K562 (cell line): Measurements from ENCODE around the gene NUDT5. TPM values are rescaled to one million over a fixed set of nuclear protein-coding genes. Genes with fewer than 3 reads are reported as not detected.
A peak's percentile ranks its signal among the peaks of the same experiment; 100 is the strongest.

Experiments
- CREM ChIP-seq: IDR thresholded peaks from 2 replicates; pipeline ENCODE4 v1.6.1; 2014; ENCODE audit warnings: antibody characterized with exemption, low read depth
- KAT7 ChIP-seq: sonication (generic); formaldehyde crosslinking; IDR thresholded peaks from 2 replicates; pipeline ENCODE4 v1.8.0; 2022; ENCODE audit warnings: missing genetic modification reagents, mild to moderate bottlenecking, borderline replicate concordance
- MTF1 ChIP-seq: fragments of 250-450 bp; sonication (Bioruptor Pico); IDR thresholded peaks from 2 replicates; pipeline ENCODE4 v1.9.0; 2021; ENCODE audit warnings: moderate library complexity, mild to moderate bottlenecking, inconsistent platforms, borderline replicate concordance
- NR2C1 ChIP-seq, 2 experiments: fragments of 450-650 bp; IDR thresholded peaks; 2 replicates each; pipeline ENCODE4 v1.6.1; 2017; ENCODE audit warnings: mild to moderate bottlenecking in 2 of 2, antibody characterized with exemption in 1 of 2, inconsistent platforms in 1 of 2, missing compliant biosample characterization in 1 of 2, missing genetic modification characterization in 1 of 2
- PHF21A ChIP-seq: fragments of 450-650 bp; IDR thresholded peaks from 2 replicates; pipeline ENCODE4 v1.6.1; 2017; ENCODE audit warnings: low read depth, borderline replicate concordance
- RNF2 ChIP-seq: sonication (generic); IDR thresholded peaks from 2 replicates; pipeline ENCODE4 v1.6.1; 2016
- TCF3 ChIP-seq: sonication (generic); formaldehyde crosslinking; IDR thresholded peaks from 2 replicates; pipeline ENCODE4 v1.4.0; 2020; ENCODE audit warnings: mild to moderate bottlenecking, missing genetic modification reagents
- ZNF165 ChIP-seq: fragments of 250-450 bp; sonication (Bioruptor Pico); IDR thresholded peaks from 2 replicates; pipeline ENCODE4 v1.4.0; 2020; ENCODE audit warnings: borderline replicate concordance
- ZNF347 ChIP-seq: fragments of 450-650 bp; formaldehyde crosslinking; IDR thresholded peaks from 2 replicates; pipeline ENCODE4 v1.4.0; 2020; ENCODE audit warnings: low read depth, mild to moderate bottlenecking, moderate library complexity
- ZNF764 ChIP-seq: fragments of 250-450 bp; sonication (Bioruptor Pico); IDR thresholded peaks from 2 replicates; pipeline ENCODE4 v1.4.0; 2020; ENCODE audit warnings: low read depth, mild to moderate bottlenecking, moderate library complexity
- polyA plus RNA-seq, 8 experiments: library from polyadenylated mRNA; depleted of rRNA in 4 of 8; stranded (reverse) in 5 of 8; unstranded in 3 of 8; fragments of >200 nt; fragmentation: Nextera tagmentation in 2 of 8; fragmentation: Illumina TruSeq in 1 of 8; extraction: Ambion mirVana in 2 of 8; extraction: Trizol in 1 of 8; gene quantifications; 2 replicates each; pipeline versions ENCODE4 v1.2.1 to v1.2.3, GENCODE V29; 2011 to 2014; ENCODE audit warnings: inconsistent platforms in 1 of 8, missing spikeins in 1 of 8
- total RNA-seq, 7 experiments: library from RNA; depleted of rRNA in 6 of 7; stranded (reverse); fragments of >200 nt in 6 of 7; fragmentation: Illumina TruSeq in 2 of 7; extraction: Trizol in 2 of 7; gene quantifications; 2 replicates each; pipeline versions ENCODE4 v1.2.1 to v1.2.3, GENCODE V29; 2011 to 2021; ENCODE audit warnings: low replicate concordance in 1 of 7
- TF ChIP-seq, protein P1 (sequence below): sonication (generic); formaldehyde crosslinking; IDR thresholded peaks from 2 replicates; pipeline ENCODE4 v1.8.1; 2023; ENCODE audit warnings: mild to moderate bottlenecking, missing genetic modification reagents
- TF ChIP-seq, protein P2 (sequence below): fragments of 450-650 bp; formaldehyde crosslinking; IDR thresholded peaks from 2 replicates; pipeline ENCODE4 v1.4.0; 2022; ENCODE audit warnings: missing genetic modification characterization
- TF ChIP-seq, protein P3 (sequence below): sonication (generic); formaldehyde crosslinking; IDR thresholded peaks from 2 replicates; pipeline ENCODE4 v1.8.0; 2022; ENCODE audit warnings: mild to moderate bottlenecking, missing genetic modification reagents
- TF ChIP-seq, protein P4 (sequence below), 3 experiments: fragments of 200-800 bp in 1 of 3; fragments of 250-450 bp in 1 of 3; fragments of 450-650 bp in 1 of 3; sonication (Bioruptor Pico) in 1 of 3; sonication (Bioruptor generic) in 1 of 3; formaldehyde crosslinking in 1 of 3; IDR thresholded peaks; 2 replicates each; pipeline versions ENCODE4 v1.6.1 to v1.8.0; 2016 to 2022; ENCODE audit warnings: mild to moderate bottlenecking in 2 of 3, missing genetic modification characterization in 2 of 3, missing compliant biosample characterization in 1 of 3, moderate library complexity in 1 of 3
- TF ChIP-seq, protein P5 (sequence below): sonication (generic); IDR thresholded peaks from 2 replicates; pipeline ENCODE4 v1.6.1; 2016
- TF ChIP-seq, protein P6 (sequence below): sonication (generic); formaldehyde crosslinking; IDR thresholded peaks from 2 replicates; pipeline ENCODE4 v1.8.0; 2022; ENCODE audit warnings: missing genetic modification reagents, mild to moderate bottlenecking, borderline replicate concordance

The NUDT5 gene
- total and polyA plus RNA-seq, 9 of the 15 experiments (the other 6 are each of a cell fraction or from before 2014, with no cell fraction given) = 87.7 to 422 (median 186) TPM

DNA sequence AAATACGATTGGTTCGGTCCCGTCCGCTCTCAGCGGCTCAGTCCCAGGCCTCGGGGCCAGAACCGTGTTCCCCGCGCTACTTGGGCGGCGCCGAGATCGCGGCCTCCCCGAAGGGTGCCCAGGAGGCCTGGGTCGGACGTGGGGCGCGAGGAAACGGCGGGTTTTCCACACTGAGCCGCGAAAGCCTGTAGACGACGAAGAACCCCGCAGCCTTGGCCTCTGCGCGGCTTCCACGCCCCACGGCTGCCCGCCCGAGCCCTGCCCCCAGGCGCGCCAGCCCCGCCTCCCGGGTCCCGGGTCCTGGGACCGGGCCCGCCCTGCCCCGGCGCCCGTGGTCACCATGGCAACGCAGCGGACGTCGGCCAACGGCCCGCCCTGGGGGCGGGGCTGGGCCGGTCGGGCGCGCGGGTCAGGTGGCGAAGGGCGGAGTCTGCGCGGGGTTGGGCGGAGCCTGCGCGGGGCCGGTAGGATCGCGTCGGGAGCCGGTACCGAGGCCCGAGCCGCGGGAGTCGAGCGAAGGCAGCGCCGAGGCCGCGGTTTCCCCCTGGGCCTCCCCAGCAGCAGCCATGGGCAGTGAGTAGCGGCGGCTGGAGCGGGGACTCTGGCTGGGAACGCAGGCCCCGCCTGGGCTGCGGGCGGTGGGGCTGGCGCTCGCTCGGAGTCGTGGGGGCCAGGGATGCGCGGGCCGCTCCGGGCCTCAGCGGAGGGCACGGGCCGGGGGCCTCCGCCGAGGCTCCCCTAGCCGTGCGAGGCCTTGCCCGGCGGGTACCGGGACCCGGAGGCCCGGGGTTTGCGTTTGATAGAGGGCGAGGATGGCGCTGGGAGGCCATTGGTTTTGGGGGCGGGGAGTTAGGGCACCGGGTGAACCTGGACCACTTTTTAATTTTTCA, 66.2 kb downstream of the NUDT5 start, which contains the start of gene SEC61A2 (continued):
- TF ChIP-seq, protein P1, sequence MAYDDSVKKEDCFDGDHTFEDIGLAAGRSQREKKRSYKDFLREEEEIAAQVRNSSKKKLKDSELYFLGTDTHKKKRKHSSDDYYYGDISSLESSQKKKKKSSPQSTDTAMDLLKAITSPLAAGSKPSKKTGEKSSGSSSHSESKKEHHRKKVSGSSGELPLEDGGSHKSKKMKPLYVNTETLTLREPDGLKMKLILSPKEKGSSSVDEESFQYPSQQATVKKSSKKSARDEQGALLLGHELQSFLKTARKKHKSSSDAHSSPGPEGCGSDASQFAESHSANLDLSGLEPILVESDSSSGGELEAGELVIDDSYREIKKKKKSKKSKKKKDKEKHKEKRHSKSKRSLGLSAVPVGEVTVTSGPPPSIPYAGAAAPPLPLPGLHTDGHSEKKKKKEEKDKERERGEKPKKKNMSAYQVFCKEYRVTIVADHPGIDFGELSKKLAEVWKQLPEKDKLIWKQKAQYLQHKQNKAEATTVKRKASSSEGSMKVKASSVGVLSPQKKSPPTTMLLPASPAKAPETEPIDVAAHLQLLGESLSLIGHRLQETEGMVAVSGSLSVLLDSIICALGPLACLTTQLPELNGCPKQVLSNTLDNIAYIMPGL (CRISPR knock-in tag) = 0 out of 2 replicates have a peak, but pooled peaks have one; percentile 33
- TF ChIP-seq TCF3 (CRISPR knock-in tag) (no peak), KAT7 (CRISPR knock-in tag) (peak; percentile 83; the same call in 1 of the 2 replicates), MTF1 (CRISPR knock-in tag) (no peak), PHF21A (no peak), CREM (peak; percentile 12; the same call in 1 of the 2 replicates), ZNF764 (CRISPR knock-in tag) (no peak), NR2C1 (IDR thresholded peaks at IDR 0.05) (no peak), NR2C1 (tag; IDR thresholded peaks at IDR 0.05) (no peak), ZNF347 (CRISPR knock-in tag) (no peak), ZNF165 (CRISPR knock-in tag) (no peak), RNF2 (no peak)
- TF ChIP-seq, protein P2, sequence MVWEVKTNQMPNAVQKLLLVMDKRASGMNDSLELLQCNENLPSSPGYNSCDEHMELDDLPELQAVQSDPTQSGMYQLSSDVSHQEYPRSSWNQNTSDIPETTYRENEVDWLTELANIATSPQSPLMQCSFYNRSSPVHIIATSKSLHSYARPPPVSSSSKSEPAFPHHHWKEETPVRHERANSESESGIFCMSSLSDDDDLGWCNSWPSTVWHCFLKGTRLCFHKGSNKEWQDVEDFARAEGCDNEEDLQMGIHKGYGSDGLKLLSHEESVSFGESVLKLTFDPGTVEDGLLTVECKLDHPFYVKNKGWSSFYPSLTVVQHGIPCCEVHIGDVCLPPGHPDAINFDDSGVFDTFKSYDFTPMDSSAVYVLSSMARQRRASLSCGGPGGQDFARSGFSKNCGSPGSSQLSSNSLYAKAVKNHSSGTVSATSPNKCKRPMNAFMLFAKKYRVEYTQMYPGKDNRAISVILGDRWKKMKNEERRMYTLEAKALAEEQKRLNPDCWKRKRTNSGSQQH (CRISPR knock-in tag) = no peak
- TF ChIP-seq, protein P3, sequence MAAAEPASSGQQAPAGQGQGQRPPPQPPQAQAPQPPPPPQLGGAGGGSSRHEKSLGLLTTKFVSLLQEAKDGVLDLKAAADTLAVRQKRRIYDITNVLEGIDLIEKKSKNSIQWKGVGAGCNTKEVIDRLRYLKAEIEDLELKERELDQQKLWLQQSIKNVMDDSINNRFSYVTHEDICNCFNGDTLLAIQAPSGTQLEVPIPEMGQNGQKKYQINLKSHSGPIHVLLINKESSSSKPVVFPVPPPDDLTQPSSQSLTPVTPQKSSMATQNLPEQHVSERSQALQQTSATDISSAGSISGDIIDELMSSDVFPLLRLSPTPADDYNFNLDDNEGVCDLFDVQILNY (CRISPR knock-in tag) = no peak; the same call in 1 of the 2 replicates
- TF ChIP-seq, protein P4, sequence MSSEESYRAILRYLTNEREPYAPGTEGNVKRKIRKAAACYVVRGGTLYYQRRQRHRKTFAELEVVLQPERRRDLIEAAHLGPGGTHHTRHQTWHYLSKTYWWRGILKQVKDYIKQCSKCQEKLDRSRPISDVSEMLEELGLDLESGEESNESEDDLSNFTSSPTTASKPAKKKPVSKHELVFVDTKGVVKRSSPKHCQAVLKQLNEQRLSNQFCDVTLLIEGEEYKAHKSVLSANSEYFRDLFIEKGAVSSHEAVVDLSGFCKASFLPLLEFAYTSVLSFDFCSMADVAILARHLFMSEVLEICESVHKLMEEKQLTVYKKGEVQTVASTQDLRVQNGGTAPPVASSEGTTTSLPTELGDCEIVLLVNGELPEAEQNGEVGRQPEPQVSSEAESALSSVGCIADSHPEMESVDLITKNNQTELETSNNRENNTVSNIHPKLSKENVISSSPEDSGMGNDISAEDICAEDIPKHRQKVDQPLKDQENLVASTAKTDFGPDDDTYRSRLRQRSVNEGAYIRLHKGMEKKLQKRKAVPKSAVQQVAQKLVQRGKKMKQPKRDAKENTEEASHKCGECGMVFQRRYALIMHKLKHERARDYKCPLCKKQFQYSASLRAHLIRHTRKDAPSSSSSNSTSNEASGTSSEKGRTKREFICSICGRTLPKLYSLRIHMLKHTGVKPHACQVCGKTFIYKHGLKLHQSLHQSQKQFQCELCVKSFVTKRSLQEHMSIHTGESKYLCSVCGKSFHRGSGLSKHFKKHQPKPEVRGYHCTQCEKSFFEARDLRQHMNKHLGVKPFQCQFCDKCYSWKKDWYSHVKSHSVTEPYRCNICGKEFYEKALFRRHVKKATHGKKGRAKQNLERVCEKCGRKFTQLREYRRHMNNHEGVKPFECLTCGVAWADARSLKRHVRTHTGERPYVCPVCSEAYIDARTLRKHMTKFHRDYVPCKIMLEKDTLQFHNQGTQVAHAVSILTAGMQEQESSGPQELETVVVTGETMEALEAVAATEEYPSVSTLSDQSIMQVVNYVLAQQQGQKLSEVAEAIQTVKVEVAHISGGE (CRISPR knock-in tag; IDR thresholded peaks at IDR 0.05) = no peak
- TF ChIP-seq, protein P5, sequence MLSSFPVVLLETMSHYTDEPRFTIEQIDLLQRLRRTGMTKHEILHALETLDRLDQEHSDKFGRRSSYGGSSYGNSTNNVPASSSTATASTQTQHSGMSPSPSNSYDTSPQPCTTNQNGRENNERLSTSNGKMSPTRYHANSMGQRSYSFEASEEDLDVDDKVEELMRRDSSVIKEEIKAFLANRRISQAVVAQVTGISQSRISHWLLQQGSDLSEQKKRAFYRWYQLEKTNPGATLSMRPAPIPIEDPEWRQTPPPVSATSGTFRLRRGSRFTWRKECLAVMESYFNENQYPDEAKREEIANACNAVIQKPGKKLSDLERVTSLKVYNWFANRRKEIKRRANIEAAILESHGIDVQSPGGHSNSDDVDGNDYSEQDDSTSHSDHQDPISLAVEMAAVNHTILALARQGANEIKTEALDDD = no peak
- TF ChIP-seq, protein P6, sequence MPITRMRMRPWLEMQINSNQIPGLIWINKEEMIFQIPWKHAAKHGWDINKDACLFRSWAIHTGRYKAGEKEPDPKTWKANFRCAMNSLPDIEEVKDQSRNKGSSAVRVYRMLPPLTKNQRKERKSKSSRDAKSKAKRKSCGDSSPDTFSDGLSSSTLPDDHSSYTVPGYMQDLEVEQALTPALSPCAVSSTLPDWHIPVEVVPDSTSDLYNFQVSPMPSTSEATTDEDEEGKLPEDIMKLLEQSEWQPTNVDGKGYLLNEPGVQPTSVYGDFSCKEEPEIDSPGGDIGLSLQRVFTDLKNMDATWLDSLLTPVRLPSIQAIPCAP = no peak
